Ascending aorta (tissue), 2 donors: ENCODE measurements around the gene CAMLG. TPM values are rescaled to one million over a fixed set of nuclear protein-coding genes. Genes with fewer than 3 reads are reported as not detected.
"Not testable (repeated sequence)": the region's sequence is repeated elsewhere in the genome, so short reads cannot be mapped to it uniquely, and the experiment has no call there.

ENCODE experiments used
- DNase-seq, 2 donors: peaks; one replicate each; pipeline ENCODE4 v3.0.0-alpha.2; 2019; ENCODE audit warnings: low spot score in 2 of 2
- H3K27ac ChIP-seq, 2 donors: fragments of 200-600 bp; sonication (generic); one replicate each; pipeline ENCODE4 v1.5.1; 2016 to 2017; ENCODE audit warnings: mild to moderate bottlenecking in 1 of 2
- H3K27me3 ChIP-seq: fragments of 200-600 bp; sonication (generic); one replicate; pipeline ENCODE4 v1.5.1; 2017
- H3K36me3 ChIP-seq, 2 donors: fragments of 200-600 bp; sonication (generic); one replicate each; pipeline ENCODE4 v1.5.1; 2016
- H3K4me1 ChIP-seq, 2 donors: fragments of 200-600 bp; sonication (generic); one replicate each; pipeline ENCODE4 v1.5.1; 2016 to 2017; ENCODE audit warnings: mild to moderate bottlenecking in 1 of 2
- H3K4me3 ChIP-seq, 2 donors: fragments of 200-600 bp; sonication (generic); one replicate each; pipeline ENCODE4 v1.5.1; 2016 to 2017; ENCODE audit warnings: mild to moderate bottlenecking in 1 of 2
- H3K9me3 ChIP-seq, 2 donors: fragments of 200-600 bp; sonication (generic); one replicate each; pipeline ENCODE4 v1.5.1; 2016
- intact Hi-C: fragments of 100-400 bp; cut with DNase I; formaldehyde crosslinking; loops from one replicate; pipeline ENCODE4 v1.15.1; 2023
- total RNA-seq: library from RNA; depleted of rRNA; stranded (reverse); fragments of >200 nt; gene quantifications from one replicate; pipeline ENCODE4 v1.1.0, GENCODE V29; 2016
- TF ChIP-seq, protein P1 (sequence below), 3 experiments: fragments of 200-600 bp in 2 of 3; fragments of 450-650 bp in 1 of 3; sonication (generic) in 2 of 3; IDR thresholded peaks; one replicate each; pipeline ENCODE4 v1.5.1; 2016 to 2019; ENCODE audit warnings: antibody characterized with exemption in 3 of 3, mild to moderate bottlenecking in 1 of 3, moderate library complexity in 1 of 3

CAMLG gene
- 12.6 TPM for total RNA-seq

DNA sequence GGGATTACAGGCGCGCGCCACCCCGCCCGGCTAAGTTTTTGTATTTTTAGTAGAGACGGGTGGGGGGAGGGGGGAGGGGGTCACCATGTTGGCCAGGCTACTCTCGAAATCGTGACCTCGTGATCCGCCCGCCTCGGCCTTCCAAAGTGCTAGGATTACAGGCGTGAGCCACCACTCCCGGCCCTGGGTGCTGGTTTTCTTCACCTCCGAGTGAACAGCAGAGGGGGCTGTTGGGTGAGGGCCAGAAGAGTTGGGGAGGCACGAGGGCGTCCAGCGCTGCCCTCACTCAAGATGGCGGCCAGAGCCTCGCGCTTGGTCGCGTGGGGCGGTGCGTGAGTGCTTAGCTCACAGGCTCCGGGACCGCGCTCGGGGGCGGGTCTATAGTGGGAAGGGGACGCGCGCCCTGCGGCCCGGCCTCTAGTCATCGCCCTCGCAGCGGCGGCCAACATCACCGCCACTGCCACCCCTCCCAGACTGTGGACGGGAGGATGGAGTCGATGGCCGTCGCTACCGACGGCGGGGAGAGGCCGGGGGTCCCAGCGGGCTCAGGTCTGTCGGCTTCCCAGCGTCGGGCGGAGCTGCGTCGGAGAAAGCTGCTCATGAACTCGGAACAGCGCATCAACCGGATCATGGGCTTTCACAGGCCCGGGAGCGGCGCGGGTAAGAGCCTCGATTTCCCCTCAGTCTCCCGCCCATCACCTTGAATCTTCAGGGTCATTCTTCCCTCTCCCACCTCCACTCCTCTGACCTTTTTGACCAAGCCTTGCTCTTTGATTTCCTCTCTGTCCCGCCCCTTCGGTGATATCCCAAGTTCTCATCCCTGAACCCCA is at the start of gene CAMLG:
Gene CAMLG, plus strand, starts transcription at position 416 of the 830 bp plus-strand sequence. Its CDS starts 73 bp downstream, at position 489.
- intact Hi-C loops, result loop anchor here (1.0 to 10.0 kb wide), 6 partner anchors 20 to 511 kb away; partner anchors contain the start of genes C5orf24, DDX46, PCBD2 and PPP2CA
- no peaks in the 10 kb centered on the region for H3K27me3 ChIP-seq
- H3K4me3 ChIP-seq, result peak within 1 kb of the TSS; percentile 72 to 92
- peaks cover 0 to 5% of the 10 kb centered on the region in 2 donors for H3K36me3 ChIP-seq
- peak; percentile 89 to 99 for DNase-seq
- TF ChIP-seq, protein P1, sequence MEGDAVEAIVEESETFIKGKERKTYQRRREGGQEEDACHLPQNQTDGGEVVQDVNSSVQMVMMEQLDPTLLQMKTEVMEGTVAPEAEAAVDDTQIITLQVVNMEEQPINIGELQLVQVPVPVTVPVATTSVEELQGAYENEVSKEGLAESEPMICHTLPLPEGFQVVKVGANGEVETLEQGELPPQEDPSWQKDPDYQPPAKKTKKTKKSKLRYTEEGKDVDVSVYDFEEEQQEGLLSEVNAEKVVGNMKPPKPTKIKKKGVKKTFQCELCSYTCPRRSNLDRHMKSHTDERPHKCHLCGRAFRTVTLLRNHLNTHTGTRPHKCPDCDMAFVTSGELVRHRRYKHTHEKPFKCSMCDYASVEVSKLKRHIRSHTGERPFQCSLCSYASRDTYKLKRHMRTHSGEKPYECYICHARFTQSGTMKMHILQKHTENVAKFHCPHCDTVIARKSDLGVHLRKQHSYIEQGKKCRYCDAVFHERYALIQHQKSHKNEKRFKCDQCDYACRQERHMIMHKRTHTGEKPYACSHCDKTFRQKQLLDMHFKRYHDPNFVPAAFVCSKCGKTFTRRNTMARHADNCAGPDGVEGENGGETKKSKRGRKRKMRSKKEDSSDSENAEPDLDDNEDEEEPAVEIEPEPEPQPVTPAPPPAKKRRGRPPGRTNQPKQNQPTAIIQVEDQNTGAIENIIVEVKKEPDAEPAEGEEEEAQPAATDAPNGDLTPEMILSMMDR (IDR thresholded peaks at IDR 0.05), result peak; percentile 31 to 52 (median 47)
- H3K9me3 ChIP-seq, result no peaks in the 10 kb centered on the region
- H3K27ac ChIP-seq, result peak within 1 kb of the TSS; percentile 95 to 97
- H3K4me1 ChIP-seq, result peaks cover 0 to 9% of the 10 kb centered on the region in 2 donors

DNA sequence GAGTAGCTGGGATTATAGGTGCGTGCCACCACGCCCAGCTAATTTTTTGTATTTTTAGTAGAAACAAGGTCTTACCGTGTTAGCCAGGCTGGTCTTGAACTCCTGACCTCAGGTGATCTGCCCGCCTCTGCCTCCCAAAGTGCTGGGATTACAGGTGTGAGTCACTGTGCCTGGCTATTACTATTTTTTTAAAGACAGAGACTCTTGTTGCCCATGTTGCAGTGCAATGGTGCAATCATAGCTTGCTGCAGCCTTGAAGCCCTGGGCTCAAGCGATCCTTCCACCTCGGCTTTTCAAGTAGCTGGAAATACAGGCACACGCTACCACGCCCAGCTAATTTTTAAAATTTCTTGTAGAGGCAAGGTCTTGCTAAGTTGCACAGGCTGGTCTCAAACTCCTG is 48.2 kb upstream of the CAMLG start:
- peaks cover 69 to 79% of the 10 kb centered on the region in 2 donors for H3K36me3 ChIP-seq
- H3K4me3 ChIP-seq, H3K27me3 ChIP-seq, H3K4me1 ChIP-seq, intact Hi-C loops, DNase-seq, H3K27ac ChIP-seq, H3K9me3 ChIP-seq: not testable (repeated sequence)

DNA sequence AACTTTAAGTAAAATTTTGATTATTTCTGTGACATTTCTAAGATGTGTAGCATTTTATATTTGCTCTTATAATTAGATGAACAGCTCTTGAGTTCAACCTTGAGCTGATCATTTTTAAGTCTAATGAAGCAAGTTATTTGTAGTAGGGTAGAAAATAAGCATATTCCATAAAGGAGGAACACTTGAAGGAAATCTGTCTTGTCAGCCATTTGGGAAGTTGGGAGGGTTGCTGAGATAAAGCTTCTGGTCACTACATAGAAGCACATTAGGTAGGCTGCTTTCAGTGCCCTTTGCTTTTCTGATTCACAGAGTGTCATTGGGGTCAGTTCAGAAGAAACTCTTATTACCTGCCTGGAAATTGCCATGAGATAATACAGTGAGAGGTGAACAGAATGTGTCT is 45.6 kb upstream of the CAMLG start:
- H3K36me3 ChIP-seq, result peaks cover 69 to 77% of the 10 kb centered on the region in 2 donors
- intact Hi-C loops, result no loop called here

DNA sequence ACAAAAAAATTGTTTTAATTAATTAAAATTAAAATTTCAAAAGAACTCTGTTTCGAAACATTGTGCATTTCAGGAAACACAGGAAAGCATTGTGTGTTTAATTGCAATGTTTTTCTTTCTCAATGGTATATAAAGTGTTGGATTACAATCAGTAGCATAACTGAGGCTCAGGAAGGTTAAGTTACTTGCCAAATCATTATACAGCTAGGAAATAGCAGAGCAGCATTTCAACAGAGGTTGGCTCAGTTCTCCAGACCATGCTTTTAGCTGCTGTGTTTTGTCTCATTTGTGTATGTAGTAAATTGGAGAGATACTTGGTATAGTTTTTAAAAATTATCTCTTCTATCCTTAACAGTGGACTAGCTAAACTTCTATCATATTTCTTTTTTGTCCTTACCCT is 30.0 kb upstream of the CAMLG start:
- intact Hi-C loops, result no loop called here
- Histone ChIP-seq H3K27me3 (no peaks in the 10 kb centered on the region), H3K27ac (no peak overlapping the region), H3K36me3 (peaks cover 85 to 89% of the 10 kb centered on the region in 2 donors), H3K4me3 (no peak overlapping the region), H3K4me1 (no peaks in the 10 kb centered on the region), H3K9me3 (no peaks in the 10 kb centered on the region)
- DNase-seq, result no peak
- TF ChIP-seq, protein P1 (IDR thresholded peaks at IDR 0.05), result no peak

More for the DNA sequence above, 45.6 kb upstream of the CAMLG start:
- DNase-seq, result no peak
- TF ChIP-seq, protein P1 (IDR thresholded peaks at IDR 0.05), result no peak
- H3K4me1 ChIP-seq, result no peaks in the 10 kb centered on the region
- no peaks in the 10 kb centered on the region for H3K9me3 ChIP-seq
- H3K27me3 ChIP-seq, result no peaks in the 10 kb centered on the region
- H3K27ac ChIP-seq, result no peak overlapping the region
- no peak overlapping the region for H3K4me3 ChIP-seq

DNA sequence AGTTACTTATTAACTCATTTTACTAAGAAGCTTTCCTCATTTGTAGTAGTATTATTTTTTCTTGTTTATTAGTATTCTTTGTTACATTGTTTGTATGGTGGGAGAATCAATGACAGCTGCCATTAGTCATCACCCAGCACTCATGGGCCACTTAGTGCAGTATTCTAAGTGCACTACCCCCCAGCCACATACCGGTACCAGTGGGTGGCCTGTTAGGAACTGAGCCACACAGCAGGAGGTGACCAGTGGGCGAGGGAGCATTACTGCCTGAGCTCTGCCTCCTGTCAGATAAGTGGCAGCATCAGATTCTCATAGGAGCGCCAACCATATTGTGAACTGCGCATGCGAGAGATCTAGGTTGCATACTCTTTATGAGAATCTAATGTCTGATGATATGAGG is 24.2 kb upstream of the CAMLG start:
- intact Hi-C loops, result no loop called here
- H3K4me3 ChIP-seq, result no peak overlapping the region
- H3K27me3 ChIP-seq, result no peaks in the 10 kb centered on the region
- no peaks in the 10 kb centered on the region for H3K4me1 ChIP-seq
- H3K9me3 ChIP-seq, result no peaks in the 10 kb centered on the region
- peaks cover 82 to 83% of the 10 kb centered on the region in 2 donors for H3K36me3 ChIP-seq
- no peak overlapping the region for H3K27ac ChIP-seq
- no peak for DNase-seq
- TF ChIP-seq, protein P1 (IDR thresholded peaks at IDR 0.05), result no peak

DNA sequence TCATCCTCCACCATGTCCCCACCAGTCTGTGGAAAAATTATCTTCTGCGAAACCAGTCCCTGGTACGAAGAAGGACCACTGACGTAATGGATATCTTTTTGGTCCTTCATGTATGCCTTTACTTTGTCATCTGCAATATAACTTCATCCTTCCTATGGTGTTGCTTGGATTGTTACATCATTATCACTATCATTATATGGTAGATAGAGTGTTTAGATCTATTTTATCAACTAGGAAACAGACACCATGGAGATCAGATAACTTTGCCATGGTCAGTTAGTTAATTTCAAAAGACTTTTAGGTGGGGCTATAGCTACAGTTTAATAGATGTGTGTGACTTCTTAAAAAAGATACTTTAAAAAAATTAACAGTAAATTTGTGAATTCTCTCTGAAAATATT is 23.8 kb upstream of the CAMLG start:
- DNase-seq, result no peak
- Histone ChIP-seq H3K9me3 (no peaks in the 10 kb centered on the region), H3K27me3 (no peaks in the 10 kb centered on the region), H3K4me3 (no peak overlapping the region), H3K27ac (no peak overlapping the region), H3K36me3 (peaks cover 82 to 84% of the 10 kb centered on the region in 2 donors), H3K4me1 (no peaks in the 10 kb centered on the region)
- TF ChIP-seq, protein P1 (IDR thresholded peaks at IDR 0.05), result no peak
- intact Hi-C loops, result no loop called here

DNA sequence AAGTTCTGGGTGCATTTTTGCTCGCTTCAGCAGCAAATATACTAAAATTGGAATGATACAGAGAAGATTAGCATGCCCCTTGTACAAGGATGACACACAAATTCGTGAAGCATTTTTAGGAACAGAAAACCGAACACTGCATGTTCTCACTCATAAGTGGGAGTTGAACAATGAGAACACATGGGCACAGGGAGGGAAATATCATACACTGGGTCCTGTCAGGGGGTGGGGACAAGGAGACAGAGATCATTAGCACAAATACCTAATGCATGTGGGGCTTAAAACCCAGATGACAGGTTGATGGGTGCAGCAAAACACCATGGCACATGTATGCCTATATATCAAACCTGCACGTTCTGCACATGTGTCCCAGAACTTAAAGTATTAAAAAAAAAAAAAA is 22.9 kb upstream of the CAMLG start:
- H3K9me3 ChIP-seq, DNase-seq, H3K27me3 ChIP-seq, H3K4me3 ChIP-seq, H3K4me1 ChIP-seq, H3K27ac ChIP-seq, intact Hi-C loops: not testable (repeated sequence)
- H3K36me3 ChIP-seq, result peaks cover 81 to 86% of the 10 kb centered on the region in 2 donors
